Hair follicular keratinocyte (primary cell): ENCODE data around the gene RNF123. TPM values are rescaled to one million over a fixed set of nuclear protein-coding genes. Genes with fewer than 3 reads are reported as not detected.

Experiments
- total RNA-seq: library from RNA; depleted of rRNA; stranded (reverse); fragments of >200 nt; gene quantifications from 2 replicates; pipeline ENCODE4 v1.2.3, GENCODE V29; 2015

The RNF123 gene
- total RNA-seq: 21.1 and 22.8 TPM in 2 replicates

DNA sequence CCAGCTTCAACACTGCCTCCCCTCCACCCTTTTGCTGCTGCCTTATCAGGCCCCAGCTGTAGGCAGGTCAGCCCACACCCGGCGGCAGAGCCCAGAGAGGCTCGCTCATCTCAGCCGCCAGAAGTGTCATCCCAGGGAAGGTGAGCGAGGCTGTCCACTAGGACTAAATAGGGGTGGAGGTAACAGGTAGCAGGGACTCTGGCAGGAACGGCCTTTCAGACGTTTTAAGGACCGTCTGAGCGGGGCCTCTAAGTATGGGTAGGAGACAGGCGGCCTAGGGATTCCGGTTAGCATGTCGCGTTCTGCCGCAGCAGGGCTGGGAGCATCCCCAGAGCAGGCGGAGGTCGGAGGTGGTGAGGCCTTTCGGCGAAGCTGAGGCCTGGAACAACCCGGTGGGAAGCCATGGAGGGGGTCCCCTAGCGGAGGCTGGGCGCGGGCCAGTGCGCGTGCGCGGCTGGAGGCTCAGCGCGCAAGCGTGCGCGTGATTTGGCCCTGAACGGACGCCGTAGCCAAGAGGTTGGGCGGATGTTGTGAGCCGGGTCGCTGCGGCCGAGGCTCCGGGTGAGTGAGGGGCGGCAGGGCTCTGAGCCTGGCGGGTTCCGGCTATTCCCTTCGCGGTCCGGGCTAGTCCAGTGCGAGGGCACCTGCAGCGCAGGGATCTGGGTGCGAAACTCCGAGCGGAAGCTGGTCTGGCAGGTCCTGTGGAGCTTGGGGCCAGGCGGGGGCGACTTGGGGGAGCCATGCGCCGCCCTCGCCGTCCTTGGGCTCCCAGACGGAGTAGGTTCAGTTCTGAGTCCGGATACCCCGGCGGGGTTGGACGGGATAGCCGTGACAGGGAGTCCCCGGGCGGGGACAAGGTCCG is at the start of gene RNF123, which contains the start of gene MST1:
RNF123 (plus strand) TSS at position 512 of the 862 bp plus-strand sequence. CDS start 1,609 bp downstream, outside the sequence.
MST1 (minus strand) TSS at position 429 of the 862 bp plus-strand sequence. CDS start 783 bp downstream, outside the sequence.

DNA sequence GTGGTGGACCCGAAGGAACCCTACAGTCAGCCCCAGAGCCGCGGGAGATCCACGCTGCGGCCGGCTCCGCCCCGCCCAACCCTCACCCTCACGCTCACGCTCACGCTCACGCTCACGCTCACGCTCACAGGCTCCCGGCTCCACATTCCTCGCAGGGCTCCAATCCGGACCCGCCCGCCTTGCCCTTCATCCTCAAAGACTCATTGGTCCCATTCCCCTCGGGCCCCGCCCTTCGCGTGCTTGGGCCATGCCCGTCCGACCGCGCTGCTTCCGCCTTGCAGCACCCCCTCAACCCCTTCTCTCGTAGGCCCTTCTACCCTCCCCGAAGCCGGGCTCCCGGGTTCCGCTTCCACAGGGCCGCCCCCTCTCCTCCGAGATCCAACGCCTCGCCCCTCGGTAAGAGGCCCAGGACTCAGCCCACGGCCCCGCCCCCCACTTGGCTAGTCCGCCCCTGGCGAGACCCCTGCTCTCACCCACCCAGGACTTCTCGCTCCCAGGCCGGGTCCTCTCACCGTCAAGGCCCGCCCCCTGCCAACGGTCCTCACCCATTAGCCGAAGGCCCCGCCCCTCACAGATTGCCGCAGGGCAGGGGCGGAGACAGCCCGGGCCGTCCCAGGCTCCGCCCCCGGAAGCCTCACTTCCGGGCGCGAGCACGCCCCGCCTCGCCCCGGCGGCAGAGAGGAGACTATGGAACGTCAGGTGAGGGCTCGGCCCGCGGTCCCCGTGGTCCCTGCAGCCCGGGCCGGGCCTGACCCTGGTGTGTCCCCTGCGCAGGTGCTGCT is 15.5 kb upstream of the RNF123 start, which contains the start of gene APEH:
APEH (plus strand) TSS at position 637 of the 782 bp plus-strand sequence; CDS start at position 688, 51 bp downstream.

DNA sequence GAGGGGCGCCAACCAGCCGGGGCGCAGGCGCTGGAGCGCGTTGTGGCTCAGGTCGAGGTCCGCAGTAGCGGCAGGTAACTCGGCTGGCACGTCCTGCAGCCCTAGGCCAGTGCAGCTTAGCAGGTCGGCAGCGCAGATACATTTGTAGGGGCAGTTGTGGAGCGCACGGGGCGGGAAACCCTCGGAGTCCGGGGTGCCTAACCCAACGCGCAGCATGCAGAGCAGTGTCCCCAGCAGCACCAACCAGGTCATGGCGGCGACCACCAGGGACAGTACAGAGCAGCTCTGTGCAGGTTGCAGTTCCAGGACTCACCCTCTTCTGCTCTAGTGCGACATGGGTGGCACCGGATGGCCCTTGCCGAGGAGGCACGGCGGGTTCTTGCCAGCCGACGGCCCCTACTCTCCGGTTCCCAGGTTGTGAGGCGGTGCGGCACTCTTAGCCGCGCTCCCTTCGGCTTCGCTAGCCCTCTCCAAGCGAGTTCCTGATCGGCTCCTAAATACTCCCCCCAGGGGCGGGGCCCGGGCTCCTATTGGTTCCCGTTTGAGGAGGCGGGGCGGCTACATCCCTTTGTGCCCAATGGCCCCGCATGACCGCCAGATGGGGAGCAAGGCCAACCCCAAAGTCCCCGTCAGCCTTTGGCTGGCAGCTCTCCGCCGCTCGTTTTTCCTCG is 30.0 kb downstream of the RNF123 start, which contains the start of gene AMIGO3:
AMIGO3 (minus strand) TSS at position 471 of the 671 bp plus-strand sequence; CDS start at position 252, 219 bp downstream.

DNA sequence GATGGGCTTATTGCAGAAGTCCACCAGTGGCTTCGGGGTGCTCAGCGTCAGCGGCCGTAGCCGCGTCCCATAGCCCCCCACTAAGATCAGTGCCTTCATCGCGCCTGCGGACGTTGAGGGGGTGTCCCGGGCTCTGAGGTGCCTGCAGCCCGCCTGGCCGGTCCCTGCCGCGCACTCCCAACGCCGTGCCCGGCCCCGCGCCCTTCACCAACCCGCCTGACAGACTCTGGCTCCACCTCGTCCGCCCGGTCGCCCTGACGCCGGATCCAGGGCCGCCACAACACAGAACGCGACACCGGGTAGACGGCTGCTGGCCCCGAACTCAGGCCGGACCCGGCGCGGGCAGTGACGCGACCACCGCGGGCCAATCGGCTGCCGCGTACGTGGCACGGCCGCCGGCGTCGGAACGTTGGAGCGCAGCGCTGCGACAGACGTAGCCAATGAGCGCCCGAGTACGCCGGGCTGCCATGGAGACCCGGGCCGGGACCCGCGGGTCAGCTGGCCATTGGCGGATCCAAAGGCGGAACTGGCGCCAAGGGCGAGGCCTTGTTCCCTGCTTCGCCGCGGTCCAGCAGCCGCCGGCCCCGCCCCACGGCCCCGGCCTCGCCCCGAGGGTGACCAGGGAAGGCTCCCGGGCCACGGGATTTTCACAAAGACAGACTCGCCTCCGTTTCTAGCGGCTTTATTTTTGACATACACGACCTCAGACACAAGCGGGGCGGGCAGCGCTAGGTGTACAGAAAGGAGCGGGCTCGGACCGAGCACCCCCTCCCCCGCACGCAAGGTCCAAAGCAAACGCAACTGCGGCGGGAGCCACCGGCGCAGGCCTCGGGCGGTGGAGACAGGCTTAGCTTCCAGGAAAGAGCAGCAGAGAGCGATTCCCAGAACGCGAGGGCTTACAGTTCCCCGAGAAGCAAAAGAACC is 34.5 kb downstream of the RNF123 start, which contains the start of gene GMPPB:
GMPPB (minus strand) TSS at position 324 of the 924 bp plus-strand sequence; CDS start at position 99, 225 bp downstream.

Other genes starting within 250 kb of the RNF123 start
- 49.1 and 49.3 TPM in 2 replicates for gene DAG1, start 219.3 kb upstream of the RNF123 start, total RNA-seq
- gene BSN, start 135.1 kb upstream of the RNF123 start, total RNA-seq: under 0.01 and 0.08 TPM in 2 replicates
- gene APEH, start 15.2 kb upstream of the RNF123 start, total RNA-seq: 176 and 220 TPM in 2 replicates
- gene MST1, start 83 bp upstream of the RNF123 start, total RNA-seq: 2.4 and 6.2 TPM in 2 replicates
- not detected in 2 replicates for gene AMIGO3, start 30.1 kb downstream of the RNF123 start, total RNA-seq
- gene GMPPB, start 34.4 kb downstream of the RNF123 start, total RNA-seq: 49.7 and 82.6 TPM in 2 replicates
- gene IP6K1, start 97.0 kb downstream of the RNF123 start, total RNA-seq: 16.4 and 19.9 TPM in 2 replicates
- not detected in 2 replicates for gene CDHR4, start 110.3 kb downstream of the RNF123 start, total RNA-seq
- gene INKA1, start 113.7 kb downstream of the RNF123 start, total RNA-seq: 26.6 and 28.2 TPM in 2 replicates
- 1.1 and 1.8 TPM in 2 replicates for gene UBA7, start 124.4 kb downstream of the RNF123 start, total RNA-seq
- gene TRAIP, start 167.0 kb downstream of the RNF123 start, total RNA-seq: 5.5 and 14.1 TPM in 2 replicates
- not detected in 2 replicates for gene CAMKV, start 180.3 kb downstream of the RNF123 start, total RNA-seq
- 17.8 and 21.9 TPM in 2 replicates for gene MST1R, start 214.3 kb downstream of the RNF123 start, total RNA-seq
- 21.6 and 27.1 TPM in 2 replicates for gene MON1A, start 240.3 kb downstream of the RNF123 start, total RNA-seq